Bronchial epithelial cell (primary cell): Measurements from ENCODE around the gene TNPO1. TPM values are rescaled to one million over a fixed set of nuclear protein-coding genes. Genes with fewer than 3 reads are reported as not detected.

Experiments used
- DNase-seq: peaks from one replicate; pipeline ENCODE4 v3.0.0-alpha.2; 2010; ENCODE audit warnings: low read depth
- FAIRE-seq: peaks from 2 replicates; lab custom pipeline; 2011; peaks lifted over from hg19 to GRCh38; lab: Jason Lieb, UNC
- H3K27me3 ChIP-seq: 2 replicates; pipeline ENCODE4 v1.5.1; 2011; ENCODE audit warnings: low read length; ENCODE audit not compliant: control insufficient read depth, insufficient read depth
- H3K36me3 ChIP-seq: 2 replicates; pipeline ENCODE4 v1.5.1; 2011; ENCODE audit warnings: low read length; ENCODE audit not compliant: control insufficient read depth, insufficient read depth
- H3K4me3 ChIP-seq: 2 replicates; pipeline ENCODE4 v1.5.1; 2011; ENCODE audit warnings: mild to moderate bottlenecking, low read depth, low read length, control low read depth
- total RNA-seq: library from RNA; depleted of rRNA; stranded (reverse); fragments of >200 nt; gene quantifications from 2 replicates; pipeline ENCODE4 v1.2.1, GENCODE V29; 2014
- TF ChIP-seq, protein P1 (sequence below): IDR thresholded peaks from 2 replicates; pipeline ENCODE4 v1.5.1; 2011; ENCODE audit warnings: mild to moderate bottlenecking, moderate library complexity, low read length, control low read depth, inconsistent platforms; ENCODE audit not compliant: insufficient read depth, severe bottlenecking

TNPO1 gene
- total RNA-seq, 1 donor from 2014 or later = 329 TPM

DNA sequence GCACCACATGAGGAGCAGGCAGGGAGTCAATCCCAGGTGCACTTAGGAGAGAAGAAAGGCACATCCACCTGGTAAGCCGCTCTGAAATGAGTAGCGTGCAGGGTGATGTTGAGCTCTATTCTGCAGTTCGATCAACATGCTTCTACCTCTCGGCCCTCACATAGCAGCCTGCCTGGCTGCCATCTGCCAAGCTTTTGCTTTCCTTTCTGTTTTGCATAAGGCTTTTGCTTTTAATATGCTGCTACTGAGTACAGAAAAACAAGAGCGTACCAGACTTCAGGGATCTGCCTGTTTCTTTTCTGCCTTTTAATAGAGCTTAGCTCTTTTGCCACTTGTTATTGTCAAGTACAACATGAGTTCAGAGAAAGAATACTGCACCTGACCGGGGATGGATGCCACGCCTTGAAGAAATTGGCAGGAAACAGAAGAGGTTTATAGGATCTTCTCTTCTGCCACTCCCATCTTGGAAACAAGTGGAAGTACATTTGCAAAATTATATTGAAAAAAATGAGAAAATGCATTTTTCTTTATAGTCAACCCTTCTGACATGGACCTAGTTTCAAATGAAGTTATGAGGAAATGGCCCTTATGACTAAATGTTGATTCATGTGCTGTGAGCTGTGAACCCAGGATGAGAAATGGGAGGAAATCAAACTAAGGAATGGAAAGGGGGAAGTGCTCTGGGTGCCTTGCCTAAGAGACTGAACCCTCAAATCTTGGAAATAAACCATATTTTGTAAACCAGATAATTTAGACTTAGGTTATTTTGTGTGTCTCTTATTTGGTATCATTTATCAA, 135.4 kb downstream of the TNPO1 start:
- Histone ChIP-seq H3K4me3 (no peak overlapping the region), H3K27me3 (no peaks in the 10 kb centered on the region), H3K36me3 (no peaks in the 10 kb centered on the region)
- TF ChIP-seq, protein P1, sequence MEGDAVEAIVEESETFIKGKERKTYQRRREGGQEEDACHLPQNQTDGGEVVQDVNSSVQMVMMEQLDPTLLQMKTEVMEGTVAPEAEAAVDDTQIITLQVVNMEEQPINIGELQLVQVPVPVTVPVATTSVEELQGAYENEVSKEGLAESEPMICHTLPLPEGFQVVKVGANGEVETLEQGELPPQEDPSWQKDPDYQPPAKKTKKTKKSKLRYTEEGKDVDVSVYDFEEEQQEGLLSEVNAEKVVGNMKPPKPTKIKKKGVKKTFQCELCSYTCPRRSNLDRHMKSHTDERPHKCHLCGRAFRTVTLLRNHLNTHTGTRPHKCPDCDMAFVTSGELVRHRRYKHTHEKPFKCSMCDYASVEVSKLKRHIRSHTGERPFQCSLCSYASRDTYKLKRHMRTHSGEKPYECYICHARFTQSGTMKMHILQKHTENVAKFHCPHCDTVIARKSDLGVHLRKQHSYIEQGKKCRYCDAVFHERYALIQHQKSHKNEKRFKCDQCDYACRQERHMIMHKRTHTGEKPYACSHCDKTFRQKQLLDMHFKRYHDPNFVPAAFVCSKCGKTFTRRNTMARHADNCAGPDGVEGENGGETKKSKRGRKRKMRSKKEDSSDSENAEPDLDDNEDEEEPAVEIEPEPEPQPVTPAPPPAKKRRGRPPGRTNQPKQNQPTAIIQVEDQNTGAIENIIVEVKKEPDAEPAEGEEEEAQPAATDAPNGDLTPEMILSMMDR = no peak
- FAIRE-seq = no peak
- DNase-seq = peak; percentile 95

DNA sequence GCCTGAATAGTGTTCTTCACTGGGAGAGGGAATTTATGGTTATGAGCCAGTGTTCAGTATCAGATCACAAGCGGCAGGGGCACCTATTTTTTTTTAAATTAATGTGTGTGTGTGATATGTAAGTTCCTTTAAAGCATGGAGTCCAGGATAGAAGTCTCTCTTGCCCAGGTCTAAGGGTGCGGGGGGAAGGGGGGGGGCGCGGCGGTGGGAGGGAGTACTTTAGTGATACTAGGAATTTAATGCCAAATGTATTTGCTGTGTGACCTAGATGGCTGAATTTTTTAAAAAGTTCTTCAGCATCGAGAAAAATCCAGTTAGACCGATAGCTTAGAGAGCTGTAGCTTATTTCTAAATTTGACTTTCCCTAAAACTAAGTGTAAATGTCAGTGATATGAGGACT, 137.9 kb downstream of the TNPO1 start:
- DNase-seq = no peak
- FAIRE-seq = no peak
- H3K27me3 ChIP-seq = no peaks in the 10 kb centered on the region
- H3K4me3 ChIP-seq = no peak overlapping the region
- TF ChIP-seq, protein P1 = no peak
- no peaks in the 10 kb centered on the region for H3K36me3 ChIP-seq

DNA sequence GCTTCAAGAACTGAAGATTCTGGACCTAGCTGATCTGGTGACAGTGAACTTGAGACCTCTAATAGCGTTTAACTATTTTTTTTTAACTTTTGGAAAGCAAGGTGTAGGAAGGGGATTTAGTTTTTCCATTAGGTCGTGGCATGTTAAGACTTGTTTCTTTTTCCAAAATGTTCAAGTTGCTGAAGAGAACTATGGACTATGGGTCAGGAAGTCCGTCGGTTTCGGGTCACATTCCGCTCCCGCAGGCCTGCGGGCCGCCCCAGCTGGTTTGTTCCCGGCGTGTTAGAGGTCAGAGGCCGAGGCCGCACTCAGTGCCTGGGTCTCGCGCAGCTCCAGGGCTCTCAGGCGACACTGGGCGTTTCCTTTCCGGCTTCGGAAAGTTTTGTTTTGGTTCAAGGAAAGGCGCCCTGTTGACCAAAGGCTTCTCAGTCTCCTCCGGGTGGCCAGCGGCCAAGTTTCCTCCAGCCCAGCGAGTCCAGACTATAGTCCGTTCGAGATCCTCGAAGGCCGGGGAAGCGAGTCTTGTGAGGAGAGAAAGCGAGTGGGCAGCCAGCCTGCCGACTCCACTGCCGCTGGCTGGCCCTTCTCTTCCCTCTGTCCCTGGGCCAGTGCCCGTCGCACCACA, 138.8 kb downstream of the TNPO1 start:
- FAIRE-seq (no peak), DNase-seq (peak; percentile 57)
- no peaks in the 10 kb centered on the region for H3K36me3 ChIP-seq
- peak overlapping the region; percentile 45 for H3K4me3 ChIP-seq
- no peaks in the 10 kb centered on the region for H3K27me3 ChIP-seq
- TF ChIP-seq, protein P1 = no peak

- FAIRE-seq (no peak), DNase-seq (peak; percentile 96)
- H3K4me3 ChIP-seq = peak within 1 kb of the TSS; percentile 67
- TF ChIP-seq, protein P1 = peak; percentile 79
- H3K36me3 ChIP-seq = no peaks in the 10 kb centered on the region
- no peaks in the 10 kb centered on the region for H3K27me3 ChIP-seq
Observed at GRCh38 chr5:72955768-72956323, 139.4 kb downstream of the TNPO1 start, which contains the start of gene FCHO2. Gene FCHO2, plus strand, starts transcription at chr5:72956041. Its CDS starts 56 bp downstream, at chr5:72956097.

GRCh38 chr5:72956324-72957140, 140.1 kb downstream of the TNPO1 start:
- TF ChIP-seq, protein P1 = no peak
- DNase-seq (peak; percentile 51), FAIRE-seq (no peak)
- Histone ChIP-seq H3K4me3 (peak overlapping the region; percentile 67), H3K27me3 (no peaks in the 10 kb centered on the region), H3K36me3 (no peaks in the 10 kb centered on the region)
